Stimulated activated CD4-positive, alpha-beta T cell treated with anti-CD3 and anti-CD28 coated beads, Interleukin-1b, Interleukin-23, amount 100 ng/mL, for 4 hours (primary cell): ENCODE results near the gene ATG7.
"Not testable (repeated sequence)": the region's sequence is repeated elsewhere in the genome, so short reads cannot be mapped to it uniquely, and the experiment has no call there.

Experiments used
- DNase-seq, 2 donors: peaks; one replicate each; pipeline ENCODE4 v3.0.0-alpha.2; 2020; ENCODE audit warnings: low read depth in 2 of 2

Gene ATG7

DNA sequence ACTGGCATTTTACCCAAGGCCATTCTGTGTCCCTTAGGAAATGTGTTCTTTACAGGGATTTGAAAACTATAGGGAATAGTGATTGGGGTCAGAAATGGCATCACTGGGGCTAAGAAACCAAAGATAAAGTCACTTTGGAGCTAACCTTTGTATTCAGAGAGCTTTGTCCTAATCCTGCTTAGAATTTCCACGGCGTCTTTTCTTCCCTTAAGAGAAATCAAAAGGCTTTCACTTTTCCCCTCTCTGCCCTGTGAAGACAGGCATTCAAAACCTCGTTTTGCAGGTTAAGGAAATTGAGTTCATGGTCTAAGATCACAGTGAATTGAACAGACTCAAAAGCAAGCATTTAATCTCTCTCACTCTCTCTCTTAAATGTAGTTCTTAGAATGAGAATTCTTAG, 189.0 kb downstream of the ATG7 start:
- DNase-seq = no peak

DNA sequence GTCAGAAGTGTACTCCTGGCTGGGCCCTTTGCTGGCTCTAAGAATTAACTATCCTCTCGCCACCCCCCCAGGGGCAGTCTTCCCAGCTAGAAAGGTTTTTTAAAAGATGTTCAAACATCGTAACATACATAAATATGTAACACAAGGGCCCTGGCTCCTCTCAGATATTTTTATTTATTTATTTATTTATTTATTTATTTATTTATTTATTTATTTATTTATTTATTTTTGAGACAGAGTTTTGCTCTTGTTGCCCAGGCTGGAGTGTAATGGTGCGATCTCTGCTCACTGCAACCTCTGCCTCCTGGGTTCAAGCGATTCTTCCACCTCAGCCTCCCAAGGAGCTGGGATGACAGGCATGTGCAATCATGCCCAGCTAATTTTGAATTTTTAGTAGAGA, 190.5 kb downstream of the ATG7 start:
- not testable (repeated sequence) for DNase-seq

DNA sequence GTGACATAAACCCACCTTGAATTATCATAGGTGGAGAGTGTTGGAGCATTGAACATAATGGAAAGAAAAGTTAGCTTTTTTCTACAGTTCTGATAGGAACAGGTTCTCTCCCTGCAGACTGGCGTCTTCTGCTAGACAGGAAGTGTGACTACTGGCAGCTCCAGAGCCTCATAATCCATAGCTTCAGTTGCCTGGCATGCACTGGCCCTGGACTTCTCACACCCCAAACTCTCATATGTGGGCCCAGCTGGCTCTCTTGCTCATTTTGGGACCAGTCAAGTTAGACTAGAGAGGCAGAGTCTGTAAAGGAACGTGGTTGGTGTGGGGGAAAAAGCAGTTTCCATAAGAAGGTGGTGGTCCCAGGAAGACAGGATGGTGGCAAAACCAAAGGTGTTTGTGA, 191.4 kb downstream of the ATG7 start:
- DNase-seq = no peak

DNA sequence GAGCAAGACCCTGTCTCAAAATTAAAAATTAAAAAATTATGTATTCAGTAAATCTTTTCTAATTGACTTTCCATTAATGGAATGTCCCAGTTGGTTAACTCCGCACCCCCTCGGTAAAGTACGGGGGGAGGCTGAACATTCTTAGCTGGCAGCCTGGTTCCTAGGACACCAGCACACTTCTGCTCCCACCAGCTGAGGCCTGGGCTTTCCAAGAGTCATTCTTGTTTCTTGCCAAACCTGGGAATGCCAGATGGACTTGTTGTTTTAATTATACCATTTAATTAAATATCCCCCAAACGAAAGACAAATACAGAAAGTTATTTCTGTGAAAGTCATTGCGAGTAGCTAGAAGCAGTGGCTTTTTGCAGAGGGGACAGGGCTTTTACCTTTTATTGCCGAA, 192.2 kb downstream of the ATG7 start:
- no peak for DNase-seq

DNA sequence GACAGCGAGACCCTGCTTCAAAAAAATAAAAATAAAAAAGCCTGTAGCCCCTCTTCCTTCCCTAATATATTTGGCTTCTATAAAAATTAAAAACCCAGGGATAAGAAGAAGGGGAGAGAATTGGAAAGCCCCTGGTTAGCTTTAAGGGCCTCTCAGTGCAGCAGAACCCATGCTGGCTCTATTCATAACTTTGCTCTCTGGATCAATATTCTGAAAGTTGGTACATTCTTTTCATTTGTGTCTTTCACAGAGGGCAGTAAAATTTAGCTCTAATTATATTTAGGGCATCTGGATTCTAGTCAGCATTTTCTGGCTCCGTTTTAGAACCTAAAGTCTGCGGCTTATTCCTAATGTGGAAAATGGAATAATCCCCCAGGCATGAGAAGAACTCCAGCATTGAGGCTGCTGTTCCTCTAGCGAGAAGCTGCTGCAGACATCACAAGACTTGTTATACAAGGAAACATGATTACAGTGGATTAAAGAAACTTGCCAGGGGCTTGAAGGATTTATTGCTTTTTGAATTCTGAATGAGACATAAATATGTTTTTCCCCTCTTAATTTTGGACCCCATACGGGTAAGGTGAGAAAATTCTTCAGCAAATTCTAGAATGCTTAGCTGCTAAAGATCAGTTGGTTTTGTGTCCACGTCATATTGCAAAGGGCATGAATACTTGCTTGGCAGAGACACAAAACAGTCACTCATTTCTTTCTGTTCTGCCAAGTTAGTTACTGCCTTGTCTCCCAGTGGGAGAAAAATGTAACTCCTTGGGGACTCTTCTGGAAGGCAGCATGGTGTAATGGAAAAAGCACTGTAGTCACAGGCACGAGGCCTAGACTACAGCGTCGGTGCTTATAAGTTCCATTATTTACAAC, 193.8 kb downstream of the ATG7 start:
- no peak for DNase-seq

DNA sequence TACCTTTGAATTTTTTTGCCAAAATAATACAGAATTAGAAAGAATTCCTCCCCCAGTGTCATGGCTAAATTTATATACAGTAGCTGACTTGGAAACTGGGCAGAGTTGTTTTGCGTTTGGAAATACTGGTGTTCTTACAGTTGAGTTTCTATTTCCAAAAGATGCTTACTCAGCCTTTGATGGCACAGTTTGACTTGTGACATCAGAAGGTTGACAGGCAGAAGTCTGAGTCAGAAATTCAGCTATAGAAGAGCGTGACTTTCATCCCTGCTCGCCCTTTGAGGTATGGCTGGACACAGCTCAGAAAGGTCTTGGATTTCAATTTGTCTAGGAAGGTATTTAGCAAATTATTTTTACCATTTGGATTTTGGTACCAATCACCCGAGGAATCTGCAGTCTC, 195.7 kb downstream of the ATG7 start:
- no peak for DNase-seq

DNA sequence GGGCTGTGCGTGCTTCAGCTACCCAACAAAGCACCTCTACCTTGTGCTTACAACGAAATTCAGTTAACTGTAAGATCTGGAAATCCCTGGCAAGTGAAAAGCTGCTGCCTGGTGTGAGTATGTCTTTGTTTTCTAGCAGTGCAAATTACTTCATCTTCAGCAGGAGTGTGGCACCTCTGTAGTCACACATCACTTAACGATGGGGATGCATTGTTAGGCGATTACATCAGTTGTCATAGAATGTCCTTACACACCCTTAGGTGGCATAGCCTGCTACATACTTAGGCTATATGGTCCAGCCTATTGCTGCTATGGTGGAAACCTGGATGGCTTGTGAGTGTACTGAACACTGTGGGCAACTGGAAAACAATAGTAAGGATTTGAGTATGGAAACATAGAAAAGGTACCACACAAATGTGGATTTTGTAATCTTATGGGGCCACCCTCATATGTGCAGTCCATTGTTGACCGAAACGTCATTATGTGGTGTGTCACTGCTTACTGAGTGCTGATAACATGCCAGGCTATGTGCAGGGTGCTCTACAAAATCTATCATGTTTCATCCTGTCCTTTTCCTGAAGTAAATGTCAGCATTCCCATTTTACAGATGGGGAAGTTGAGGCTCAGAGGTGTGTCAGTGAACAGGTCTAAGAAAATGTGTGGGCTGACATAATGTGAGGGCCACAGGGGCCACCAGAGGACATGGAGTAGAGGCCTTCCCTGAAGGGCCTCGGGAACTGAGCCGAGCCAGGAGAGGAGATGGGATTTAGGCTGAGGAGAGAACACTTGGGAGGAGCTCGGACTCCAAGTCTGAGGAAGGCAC, 198.0 kb downstream of the ATG7 start:
- DNase-seq = no peak

DNA sequence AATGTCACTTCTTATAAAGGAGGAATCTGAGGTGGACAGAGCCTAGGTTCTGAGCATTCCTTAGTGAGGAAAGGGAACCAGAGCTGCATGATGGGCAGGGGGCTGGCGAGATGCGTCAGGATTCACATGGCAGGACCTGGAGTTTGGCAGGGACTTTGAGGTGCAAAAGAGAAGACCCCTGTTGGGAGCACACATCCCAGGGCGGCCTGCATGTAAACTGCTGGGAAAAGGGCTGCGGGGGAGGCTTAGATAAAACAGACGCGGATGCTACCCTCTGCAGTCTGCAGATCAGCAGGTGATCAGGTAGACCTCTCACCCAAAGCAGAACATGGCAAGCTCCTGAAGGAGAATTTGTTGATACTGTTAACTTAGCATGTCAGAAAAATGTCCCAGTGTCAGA, 203.1 kb downstream of the ATG7 start:
- DNase-seq = no peak

DNA sequence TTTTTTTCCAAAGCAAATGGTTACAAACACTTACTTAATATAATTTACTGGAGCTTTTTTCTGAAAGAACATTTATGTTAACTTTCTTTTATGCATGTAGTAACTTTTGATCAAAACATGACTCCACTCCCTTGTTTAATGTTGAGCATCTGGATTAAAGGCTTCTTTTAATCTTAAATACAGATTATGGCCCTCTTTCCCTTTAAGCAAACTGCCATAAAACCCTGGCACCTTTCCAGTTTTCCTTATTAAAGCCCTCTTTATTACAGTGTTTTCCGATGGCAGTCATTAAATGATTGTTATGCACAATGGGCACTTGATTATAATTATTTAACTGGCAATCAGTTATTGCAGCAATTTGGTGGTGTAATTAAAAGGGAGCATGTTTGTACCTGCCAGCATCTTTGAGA, 204.5 kb downstream of the ATG7 start:
- DNase-seq = no peak

DNA sequence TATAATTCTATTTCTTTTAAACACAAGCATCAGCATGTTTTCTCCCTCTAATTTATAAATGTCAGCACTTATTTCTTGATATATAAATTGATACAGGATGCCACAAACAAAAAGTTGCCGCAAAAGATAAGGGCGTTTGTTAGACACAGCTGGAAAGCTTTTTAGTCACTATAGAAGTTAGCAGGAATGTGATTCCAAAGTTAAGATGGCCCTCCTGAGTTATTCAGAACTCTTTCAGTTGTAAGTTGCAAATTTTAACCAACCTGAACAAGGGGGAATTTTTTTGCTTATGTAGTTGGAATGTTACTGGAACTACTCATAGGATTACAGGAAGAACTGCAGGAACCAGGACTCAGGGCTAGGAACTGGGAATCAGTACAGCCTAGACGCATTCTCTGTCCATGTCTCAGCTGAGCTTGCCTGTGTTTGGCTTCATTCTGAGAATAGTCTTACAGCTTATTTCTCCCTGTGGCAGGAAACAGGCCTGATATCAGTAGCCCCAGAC, 205.3 kb downstream of the ATG7 start:
- no peak for DNase-seq

DNA sequence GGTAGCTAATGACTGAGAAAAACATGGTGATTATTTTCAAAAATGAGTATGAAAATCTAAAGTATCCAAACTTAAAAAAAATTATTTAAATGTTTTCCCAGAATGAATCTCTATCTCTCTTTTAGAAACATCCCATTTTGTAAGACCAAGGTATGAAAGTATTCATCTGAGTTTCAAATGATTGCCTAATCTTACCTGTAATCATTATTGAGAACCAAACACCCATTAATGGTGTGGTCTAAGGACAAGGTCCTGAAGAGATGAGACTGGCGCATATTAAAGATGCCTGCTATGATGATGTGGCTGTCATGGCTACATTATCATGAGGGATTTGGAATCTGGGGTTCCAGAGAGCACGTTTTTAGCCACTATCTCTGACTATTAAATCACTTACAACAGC, 206.0 kb downstream of the ATG7 start:
- DNase-seq = no peak

DNA sequence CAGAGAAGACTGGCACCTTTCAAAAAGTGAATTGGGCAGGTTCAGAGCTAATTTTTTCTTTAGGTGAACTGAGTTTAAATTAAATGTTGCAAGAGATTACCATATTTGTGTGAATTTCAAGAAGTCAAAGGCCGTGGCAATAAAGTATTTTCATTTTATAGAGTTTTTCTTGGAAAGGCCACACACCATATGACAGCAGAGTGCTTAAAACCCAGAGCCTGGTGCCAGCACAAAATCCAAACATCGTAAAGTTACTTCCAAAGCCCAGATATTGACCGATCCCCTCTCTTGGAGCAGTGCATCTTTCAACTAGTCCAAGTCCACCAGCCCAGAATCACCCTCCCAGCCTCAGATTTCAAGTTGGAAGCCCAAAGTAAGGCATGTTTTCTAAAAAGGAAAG, 207.0 kb downstream of the ATG7 start:
- no peak for DNase-seq

DNA sequence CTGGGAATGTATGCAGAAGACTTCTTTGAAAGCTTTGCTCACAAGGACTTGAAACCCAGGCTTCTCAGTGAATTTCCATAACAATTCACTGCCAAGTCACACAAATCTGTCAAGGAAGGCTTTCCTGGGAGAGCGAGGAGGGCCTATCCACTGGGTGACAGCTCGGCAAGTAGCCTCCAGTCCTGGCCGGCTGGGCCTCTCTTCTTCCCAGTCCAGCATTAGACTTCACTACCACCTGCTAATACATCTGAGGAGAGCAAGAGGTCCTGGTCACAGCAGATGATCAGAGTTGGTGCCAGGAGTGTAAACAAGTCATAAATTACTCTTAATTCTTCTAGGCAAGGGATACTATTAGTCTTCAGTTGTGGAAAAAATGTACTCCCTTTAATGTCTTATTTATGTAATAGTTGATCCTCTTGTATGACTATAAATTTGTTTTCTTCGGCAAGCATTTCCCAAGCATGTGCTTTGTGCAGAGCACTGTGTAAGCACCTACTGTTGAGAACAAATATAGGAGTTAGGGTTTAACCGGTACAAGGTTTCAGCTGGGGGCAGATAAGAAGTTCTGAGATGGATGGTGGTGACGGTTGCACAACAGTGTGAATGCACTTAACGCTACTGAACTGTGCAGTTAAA, 208.6 kb downstream of the ATG7 start:
- no peak for DNase-seq

DNA sequence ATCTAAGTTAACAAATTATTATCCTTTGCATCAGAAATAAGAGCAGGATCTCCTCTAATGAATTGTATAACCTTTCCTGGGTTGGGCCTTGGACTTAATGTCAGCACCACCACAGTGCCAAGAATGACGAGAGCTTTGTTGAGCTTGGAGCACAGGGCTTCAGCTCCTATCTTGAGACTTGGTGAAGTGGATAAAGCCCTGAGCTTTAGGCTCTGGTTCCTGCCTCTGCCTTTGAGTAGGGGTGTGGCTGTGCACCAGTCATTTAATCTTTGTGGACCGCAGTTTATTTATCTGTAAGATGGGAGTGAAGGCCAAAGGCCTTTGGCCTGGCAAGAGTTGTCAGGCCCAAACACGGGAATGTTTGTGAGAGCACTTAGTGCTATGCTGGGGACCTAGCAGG, 209.4 kb downstream of the ATG7 start:
- DNase-seq = no peak

DNA sequence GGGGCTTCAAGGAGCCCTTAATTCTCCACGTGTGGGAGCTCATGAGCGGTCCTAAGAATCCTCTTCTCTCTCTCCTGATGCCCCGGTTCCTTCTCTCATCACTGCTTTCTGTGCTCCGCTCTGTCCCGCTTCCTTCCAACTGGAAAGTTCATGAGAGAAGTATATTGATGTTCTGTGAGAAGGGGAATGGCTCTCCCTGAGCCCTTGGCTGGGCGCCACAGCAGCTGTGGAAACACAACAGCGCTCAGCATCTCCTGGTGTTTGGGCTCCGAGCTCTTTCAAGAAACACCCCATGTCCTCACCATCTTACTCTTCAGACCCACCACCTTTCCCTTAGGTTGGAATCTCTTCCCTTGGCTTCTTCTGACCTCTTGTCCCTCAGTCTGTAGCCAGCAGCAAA, 209.8 kb downstream of the ATG7 start:
- DNase-seq = no peak

DNA sequence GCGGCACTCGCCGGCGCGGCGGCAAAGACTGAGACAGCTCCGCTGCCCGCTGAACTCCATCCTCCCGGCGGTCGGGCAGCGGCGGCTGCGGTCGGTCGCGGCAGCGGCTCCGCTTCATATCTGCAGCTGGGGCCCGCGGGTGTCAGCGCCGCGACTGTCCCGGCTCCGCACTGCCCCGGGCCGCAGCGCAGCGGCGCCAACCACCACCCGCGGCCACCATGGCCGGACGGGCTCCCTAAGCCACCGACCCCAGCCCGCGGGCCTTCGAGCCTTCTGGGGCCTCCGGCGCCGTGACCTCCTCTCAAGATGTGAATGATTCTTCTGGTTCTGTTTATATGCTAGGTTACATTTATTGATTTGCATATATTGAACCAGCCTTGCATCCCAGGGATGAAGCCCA, 216.2 kb downstream of the ATG7 start:
- DNase-seq = not testable (repeated sequence)

DNA sequence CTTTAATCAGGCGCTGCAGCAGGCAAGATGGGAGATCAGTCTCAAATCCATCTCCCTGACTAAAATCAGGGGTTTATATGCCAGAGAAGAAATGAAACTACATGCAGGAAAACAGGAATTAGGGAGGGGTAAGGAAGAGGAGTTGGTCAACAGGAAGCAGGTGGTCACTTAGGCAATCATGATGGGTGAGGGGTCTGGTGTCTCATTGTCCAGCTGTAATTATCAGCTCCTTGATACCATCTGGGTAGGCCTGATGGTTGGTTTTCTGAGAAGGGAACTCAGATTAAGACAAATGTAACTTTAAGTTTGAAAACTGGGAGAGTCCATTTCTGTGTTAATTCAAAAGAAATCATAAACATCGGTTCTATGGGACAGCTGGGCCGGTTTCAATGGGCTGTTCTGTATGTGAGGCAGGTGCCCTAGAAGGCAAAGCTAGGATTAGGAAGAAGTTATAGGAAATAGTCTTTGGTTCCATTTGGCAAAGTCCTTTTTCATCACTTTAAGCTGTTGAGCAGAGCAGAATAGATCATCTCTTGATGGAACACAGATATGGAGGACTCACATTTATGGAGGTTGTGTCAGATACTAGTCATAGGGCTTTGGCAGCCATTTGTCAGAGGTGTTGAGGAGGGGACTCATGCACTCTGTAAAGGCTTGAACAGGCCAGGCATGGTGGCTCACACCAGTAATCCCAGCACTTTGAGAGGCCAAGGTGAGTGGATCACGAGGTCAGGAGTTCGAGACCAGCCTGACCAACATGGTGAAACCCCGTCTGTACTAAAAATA, 222.1 kb downstream of the ATG7 start:
- DNase-seq = no peak

DNA sequence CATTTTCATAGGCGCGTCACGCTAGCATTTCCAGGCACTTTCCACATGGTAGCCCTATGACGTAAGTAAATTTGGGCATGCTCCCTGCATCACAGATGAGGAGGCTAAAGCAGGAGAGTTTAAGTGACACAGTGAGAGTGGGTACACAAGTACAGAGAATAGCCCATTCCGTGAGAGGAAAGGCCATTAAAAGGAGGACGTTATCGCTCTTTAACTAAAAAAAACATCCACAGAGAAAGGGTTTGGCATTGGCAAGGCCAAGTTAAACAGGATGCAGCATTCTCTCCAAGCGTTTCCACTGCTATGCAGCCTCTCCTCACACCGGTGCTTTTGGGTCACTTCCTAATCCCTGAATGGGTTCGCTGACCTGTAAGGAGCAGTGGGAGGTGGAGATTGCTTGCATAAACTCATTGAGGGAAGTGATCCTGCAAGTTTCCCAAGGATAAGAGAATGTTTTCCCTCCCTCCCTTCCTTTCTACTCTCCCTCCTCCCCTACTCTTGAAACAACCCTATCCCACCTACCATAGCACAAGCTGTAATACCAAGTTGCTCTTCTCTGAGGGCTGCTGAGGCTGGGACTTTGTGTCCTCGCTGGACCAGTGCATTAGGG, 223.9 kb downstream of the ATG7 start:
- DNase-seq = no peak

DNA sequence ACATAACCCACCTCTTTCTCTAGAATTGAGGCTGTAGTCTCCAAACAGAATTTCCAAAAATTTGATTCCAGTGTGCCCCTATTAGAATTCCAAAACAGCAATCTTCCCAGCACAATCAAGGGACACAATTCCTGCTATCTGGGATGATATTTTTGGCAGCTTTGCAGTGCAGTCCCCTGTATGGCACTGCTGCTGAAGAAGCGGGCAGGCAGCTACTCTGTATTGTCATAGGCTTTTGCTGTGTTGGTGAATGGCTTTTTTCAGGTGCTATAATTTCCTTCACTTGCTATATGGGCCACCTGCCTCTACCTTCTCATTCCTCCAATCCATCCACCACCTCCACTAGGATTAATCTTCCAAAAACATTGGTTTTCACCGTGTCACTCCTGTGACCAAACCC, 226.0 kb downstream of the ATG7 start:
- no peak for DNase-seq

DNA sequence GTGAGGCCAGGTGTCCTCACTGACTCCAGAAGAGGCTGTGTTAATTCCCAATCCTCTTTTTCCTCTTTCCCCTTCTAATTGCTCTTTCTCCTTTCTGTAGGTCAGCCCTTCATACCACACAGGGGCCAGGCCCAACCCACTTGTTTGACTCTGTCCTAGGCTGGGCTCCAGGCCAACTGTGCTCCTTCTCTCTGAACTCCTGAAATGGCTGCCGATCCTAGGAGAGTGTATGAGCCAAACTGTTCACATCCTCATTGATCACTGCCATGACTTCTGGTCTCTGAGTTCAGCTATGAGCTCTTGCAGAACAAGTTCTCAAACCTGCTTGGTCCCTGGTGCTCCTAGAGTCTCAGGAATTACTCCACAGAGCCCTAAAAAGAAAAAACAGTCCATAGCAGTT, 226.4 kb downstream of the ATG7 start:
- no peak for DNase-seq

DNA sequence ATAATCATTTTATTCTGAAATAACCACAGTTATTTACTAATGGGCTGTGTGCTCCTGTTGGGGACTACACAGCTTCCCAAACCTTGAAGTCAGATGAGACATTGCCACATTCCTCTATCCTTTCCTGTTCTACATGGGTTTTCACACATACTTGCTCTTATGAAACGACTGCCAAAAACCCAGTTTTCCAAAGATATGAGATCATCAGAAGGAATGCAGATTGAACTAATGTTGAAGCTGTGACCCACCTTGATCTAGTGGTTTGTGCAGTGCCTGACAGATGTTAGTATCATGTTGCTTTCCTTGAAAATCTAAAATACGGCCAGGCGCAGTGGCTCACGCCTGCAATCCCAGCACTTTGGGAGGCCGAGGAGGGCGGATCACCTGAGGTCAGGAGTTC, 226.9 kb downstream of the ATG7 start:
- DNase-seq = no peak
